Breast epithelium (tissue), 3 donors: ENCODE data around the gene CISTR.

Source experiments
- CTCF ChIP-seq, 3 donors: fragments of 450-650 bp; IDR thresholded peaks; one replicate each; pipeline ENCODE4 v1.5.1; 2016 to 2017; ENCODE audit warnings: antibody characterized with exemption in 3 of 3, mild to moderate bottlenecking in 3 of 3, moderate library complexity in 3 of 3
- POLR2A ChIP-seq: fragments of 450-650 bp; IDR thresholded peaks from one replicate; pipeline ENCODE4 v1.6.1; 2016; ENCODE audit warnings: antibody characterized with exemption, mild to moderate bottlenecking, moderate library complexity
- POLR2AphosphoS5 ChIP-seq, 3 donors: sonication (generic); formaldehyde crosslinking; IDR thresholded peaks; one replicate each; pipeline ENCODE4 v1.6.1; 2017; ENCODE audit warnings: antibody characterized with exemption in 3 of 3

- TF ChIP-seq CTCF (IDR thresholded peaks at IDR 0.05) (no peak), POLR2A (no peak), POLR2AphosphoS5 (IDR thresholded peaks at IDR 0.05) (no peak)
These were observed 15.2 kb downstream of the CISTR start for GRCh38 chr12:53736592-53736991.
